HEK293T (cell line): Measurements from ENCODE around the gene SIPA1L3.

Experiments
- ARNT ChIP-seq: fragments of 450-650 bp; IDR thresholded peaks from 2 replicates; pipeline ENCODE4 v1.6.1; 2017; ENCODE audit warnings: mild to moderate bottlenecking
- ELF4 ChIP-seq: fragments of 450-650 bp; IDR thresholded peaks from 2 replicates; pipeline ENCODE4 v1.6.1; 2017; ENCODE audit warnings: antibody characterized with exemption
- FOXM1 ChIP-seq: fragments of 450-650 bp; IDR thresholded peaks from 2 replicates; pipeline ENCODE4 v1.6.1; 2017; ENCODE audit warnings: mild to moderate bottlenecking, borderline replicate concordance
- LEF1 ChIP-seq: fragments of 450-650 bp; IDR thresholded peaks from 2 replicates; pipeline ENCODE4 v1.6.1; 2017; ENCODE audit warnings: mild to moderate bottlenecking, borderline replicate concordance
- ZNF384 ChIP-seq: fragments of 450-650 bp; IDR thresholded peaks from 2 replicates; pipeline ENCODE4 v1.6.1; 2016
- TF ChIP-seq, protein P1 (sequence below): fragments of 450-650 bp; IDR thresholded peaks from 2 replicates; pipeline ENCODE4 v1.6.1; 2016

- no peak for TF ChIP-seq ARNT
- no peak for TF ChIP-seq ELF4
- TF ChIP-seq ZNF384 = no peak
- TF ChIP-seq FOXM1 = no peak
- TF ChIP-seq, protein P1, sequence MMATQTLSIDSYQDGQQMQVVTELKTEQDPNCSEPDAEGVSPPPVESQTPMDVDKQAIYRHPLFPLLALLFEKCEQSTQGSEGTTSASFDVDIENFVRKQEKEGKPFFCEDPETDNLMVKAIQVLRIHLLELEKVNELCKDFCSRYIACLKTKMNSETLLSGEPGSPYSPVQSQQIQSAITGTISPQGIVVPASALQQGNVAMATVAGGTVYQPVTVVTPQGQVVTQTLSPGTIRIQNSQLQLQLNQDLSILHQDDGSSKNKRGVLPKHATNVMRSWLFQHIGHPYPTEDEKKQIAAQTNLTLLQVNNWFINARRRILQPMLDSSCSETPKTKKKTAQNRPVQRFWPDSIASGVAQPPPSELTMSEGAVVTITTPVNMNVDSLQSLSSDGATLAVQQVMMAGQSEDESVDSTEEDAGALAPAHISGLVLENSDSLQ = no peak
- no peak for TF ChIP-seq LEF1
Measured at GRCh38 chr19:37991841-37992248, 84.8 kb downstream of the SIPA1L3 start.
